ENCODE data around the gene PCDHB15. TPM values are rescaled to one million over a fixed set of nuclear protein-coding genes. Genes with fewer than 3 reads are reported as not detected.

Gene PCDHB15
- polyA plus RNA-seq (2012; rRNA removed): 0.99 and 1.3 TPM in 2 replicates
- polyA plus RNA-seq (2012; cell fraction: cytosol; rRNA removed): 0.51 and 0.69 TPM in 2 replicates
- 4.3 and 4.5 TPM in 2 replicates for polyA plus RNA-seq (2012; cell fraction: nucleus; rRNA removed)

- TF ChIP-seq, protein P1, sequence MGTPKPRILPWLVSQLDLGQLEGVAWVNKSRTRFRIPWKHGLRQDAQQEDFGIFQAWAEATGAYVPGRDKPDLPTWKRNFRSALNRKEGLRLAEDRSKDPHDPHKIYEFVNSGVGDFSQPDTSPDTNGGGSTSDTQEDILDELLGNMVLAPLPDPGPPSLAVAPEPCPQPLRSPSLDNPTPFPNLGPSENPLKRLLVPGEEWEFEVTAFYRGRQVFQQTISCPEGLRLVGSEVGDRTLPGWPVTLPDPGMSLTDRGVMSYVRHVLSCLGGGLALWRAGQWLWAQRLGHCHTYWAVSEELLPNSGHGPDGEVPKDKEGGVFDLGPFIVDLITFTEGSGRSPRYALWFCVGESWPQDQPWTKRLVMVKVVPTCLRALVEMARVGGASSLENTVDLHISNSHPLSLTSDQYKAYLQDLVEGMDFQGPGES (IDR thresholded peaks at IDR 0.05; ENCODE audit: low read depth, low read length): no peak
- peak; percentile 51 for TF ChIP-seq RAD21 (IDR thresholded peaks at IDR 0.05; ENCODE audit: low read length)
- TF ChIP-seq MXI1 (IDR thresholded peaks at IDR 0.05; ENCODE audit: low read depth, low read length): no peak
- no peak for TF ChIP-seq USF2 (IDR thresholded peaks at IDR 0.05; ENCODE audit: borderline replicate concordance, low read depth, low read length)
- no peak for TF ChIP-seq REST (IDR thresholded peaks at IDR 0.05; ENCODE audit: low read depth, low read length)
- no peak for TF ChIP-seq CHD2 (IDR thresholded peaks at IDR 0.05; ENCODE audit: low read length, partially characterized antibody)
- no peak for TF ChIP-seq FOXJ3 (CRISPR knock-in tag; IDR thresholded peaks at IDR 0.05)
- TF ChIP-seq, protein P2, sequence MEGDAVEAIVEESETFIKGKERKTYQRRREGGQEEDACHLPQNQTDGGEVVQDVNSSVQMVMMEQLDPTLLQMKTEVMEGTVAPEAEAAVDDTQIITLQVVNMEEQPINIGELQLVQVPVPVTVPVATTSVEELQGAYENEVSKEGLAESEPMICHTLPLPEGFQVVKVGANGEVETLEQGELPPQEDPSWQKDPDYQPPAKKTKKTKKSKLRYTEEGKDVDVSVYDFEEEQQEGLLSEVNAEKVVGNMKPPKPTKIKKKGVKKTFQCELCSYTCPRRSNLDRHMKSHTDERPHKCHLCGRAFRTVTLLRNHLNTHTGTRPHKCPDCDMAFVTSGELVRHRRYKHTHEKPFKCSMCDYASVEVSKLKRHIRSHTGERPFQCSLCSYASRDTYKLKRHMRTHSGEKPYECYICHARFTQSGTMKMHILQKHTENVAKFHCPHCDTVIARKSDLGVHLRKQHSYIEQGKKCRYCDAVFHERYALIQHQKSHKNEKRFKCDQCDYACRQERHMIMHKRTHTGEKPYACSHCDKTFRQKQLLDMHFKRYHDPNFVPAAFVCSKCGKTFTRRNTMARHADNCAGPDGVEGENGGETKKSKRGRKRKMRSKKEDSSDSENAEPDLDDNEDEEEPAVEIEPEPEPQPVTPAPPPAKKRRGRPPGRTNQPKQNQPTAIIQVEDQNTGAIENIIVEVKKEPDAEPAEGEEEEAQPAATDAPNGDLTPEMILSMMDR (IDR thresholded peaks at IDR 0.05): peak; percentile 19; the same call in 1 of the 2 replicates
- no peak for TF ChIP-seq NFIC (IDR thresholded peaks at IDR 0.05; ENCODE audit: borderline replicate concordance)
- TF ChIP-seq TAF1 (IDR thresholded peaks at IDR 0.05; ENCODE audit: borderline replicate concordance, low read depth, low read length): no peak
- no peak for TF ChIP-seq SMC3 (IDR thresholded peaks at IDR 0.05; ENCODE audit: low read depth, low read length)
- TF ChIP-seq EZH2phosphoT487 (IDR thresholded peaks at IDR 0.05; ENCODE audit: borderline replicate concordance, low read depth): no peak
- TF ChIP-seq EP300 (IDR thresholded peaks at IDR 0.05; ENCODE audit: borderline replicate concordance in 1 of 2, low read depth in 1 of 2, low read length in 1 of 2): no peak
- TF ChIP-seq JUND (IDR thresholded peaks at IDR 0.05): no peak
- no peak for TF ChIP-seq NRF1 (IDR thresholded peaks at IDR 0.05; ENCODE audit: low read depth, low read length)
- no peak for TF ChIP-seq ELF1 (IDR thresholded peaks at IDR 0.05)
- no peak for TF ChIP-seq POLR2AphosphoS5 (IDR thresholded peaks at IDR 0.05; ENCODE audit: low read depth, low read length)
- peaks cover 5% of the 10 kb centered on the region for H3K9me3 ChIP-seq
- 33% methylated on average over 15 of the region's 16 CpGs for WGBS (ENCODE audit: low lambda C conversion rate)
- ChIA-PET POLR2A (no interaction called here), CTCF (interaction anchor here (0.7 to 2.4 kb wide), 10 partner anchors 9 to 329 kb away, joined by 3 to 12 read pairs (median 4); partner anchors contain the start of genes PCDHB16, PCDHB4 and PCDHGB3)
- H3K27ac ChIP-seq (ENCODE audit: low read depth in 2 of 2, low read length in 1 of 2): no peak within 1 kb of the TSS
- H2AFZ ChIP-seq (ENCODE audit: low read depth): no peak within 1 kb of the TSS
- H3K79me2 ChIP-seq (ENCODE audit: insufficient read depth): no peaks in the 10 kb centered on the region
- peak; percentile 30 for DNase-seq
- H3K4me1 ChIP-seq (ENCODE audit: control insufficient read depth in 1 of 2, insufficient read depth in 2 of 2, low read depth in 1 of 2, low read length in 1 of 2): no peaks in the 10 kb centered on the region
- no peak within 1 kb of the TSS for H3K9ac ChIP-seq
- H3K27me3 ChIP-seq (ENCODE audit: insufficient read depth): no peaks in the 10 kb centered on the region
- no peaks in the 10 kb centered on the region for H4K20me1 ChIP-seq (ENCODE audit: insufficient read depth)
- peaks cover 0 to 3% of the 10 kb centered on the region in 2 experiments for H3K36me3 ChIP-seq (replicated peaks in 1 of 2; ENCODE audit: control insufficient read depth in 1 of 2, insufficient read depth in 2 of 2, low read length in 1 of 2)
- H3K4me3 ChIP-seq (ENCODE audit: low read depth in 2 of 2, low read length in 1 of 2): peak within 1 kb of the TSS; percentile 19 to 24; a peak in 2 of 4 replicates
- H3K9me2 ChIP-seq: no peaks in the 10 kb centered on the region
- no peaks in the 10 kb centered on the region for H3F3A ChIP-seq (replicated peaks; ENCODE audit: insufficient read depth)
- H3K4me2 ChIP-seq: no peak within 1 kb of the TSS
These were observed at the start of gene PCDHB15 for GRCh38 chr5:141245250-141245717. TSS of gene PCDHB15 (plus strand) at chr5:141245395. CDS start at chr5:141245579, 184 bp downstream.
